HG03097 (cell line): ENCODE results near the gene CHMP2B.
"Not testable (repeated sequence)": the region's sequence is repeated elsewhere in the genome, so short reads cannot be mapped to it uniquely, and the experiment has no call there.

Experiments used
- ATAC-seq: cut with Tn5 transposase; IDR thresholded peaks from one replicate; pipeline ENCODE4 v1.9.1; 2021; ENCODE audit not compliant: unreplicated experiment, low FRiP score

CHMP2B gene

GRCh38 chr3:87305031-87305430 is 77.9 kb downstream of the CHMP2B start:
- ATAC-seq = not testable (repeated sequence)
